OCI-LY3 (cell line): ENCODE measurements around the gene PITPNC1.
"Not testable (repeated sequence)": the region's sequence is repeated elsewhere in the genome, so short reads cannot be mapped to it uniquely, and the experiment has no call there.

ENCODE experiments used
- H2AFZ ChIP-seq: fragments of 200-600, 300-600 bp; shearing (Covaris generic); 2 replicates; pipeline ENCODE4 v1.6.0; 2014; ENCODE audit warnings: antibody characterized with exemption, low read depth, low read length
- H3K27ac ChIP-seq: fragments of 200-600, 300-600 bp; sonication (generic); 2 replicates; pipeline ENCODE4 v1.5.1; 2014; ENCODE audit warnings: mild to moderate bottlenecking, low read length, moderate library complexity, mixed read lengths
- H3K27me3 ChIP-seq: fragments of 200-600, 300-600 bp; sonication (generic); 2 replicates; pipeline ENCODE4 v1.6.1; 2014; ENCODE audit warnings: low read depth, low read length, mixed read lengths
- H3K36me3 ChIP-seq: fragments of 200-600, 300-600 bp; sonication (generic); replicated peaks from 2 replicates; pipeline ENCODE3; 2014; ENCODE audit warnings: low read depth, low read length, mixed read lengths
- H3K4me1 ChIP-seq: fragments of 300-600, 200-600 bp; sonication (generic); 2 replicates; pipeline ENCODE4 v1.6.1; 2014; ENCODE audit warnings: low read length, mixed read lengths
- H3K4me2 ChIP-seq: fragments of 200-600, 300-600 bp; sonication (generic); 2 replicates; pipeline ENCODE4 v1.6.1; 2014; ENCODE audit warnings: low read length, mixed read lengths
- H3K4me3 ChIP-seq: fragments of 300-600, 200-600 bp; sonication (generic); 2 replicates; pipeline ENCODE4 v1.5.1; 2014; ENCODE audit warnings: antibody characterized with exemption, mild to moderate bottlenecking, low read length, moderate library complexity
- H3K79me2 ChIP-seq: fragments of 300-600, 200-600 bp; shearing (Covaris generic); 2 replicates; pipeline ENCODE4 v1.6.1; 2014; ENCODE audit warnings: mild to moderate bottlenecking, low read length, mixed read lengths
- H3K9ac ChIP-seq: fragments of 300-600, 200-600 bp; shearing (Covaris generic); 2 replicates; pipeline ENCODE4 v1.6.0; 2014; ENCODE audit warnings: mild to moderate bottlenecking, low read length, moderate library complexity
- H3K9me3 ChIP-seq: fragments of 200-600, 300-600 bp; shearing (Covaris generic); 2 replicates; pipeline ENCODE4 v1.6.1; 2014; ENCODE audit warnings: low read length, mixed read lengths; ENCODE audit not compliant: insufficient read depth
- H4K20me1 ChIP-seq: fragments of 200-600, 300-600 bp; sonication (generic); 2 replicates; pipeline ENCODE4 v1.6.1; 2016; ENCODE audit warnings: low read length, mixed read lengths; ENCODE audit not compliant: insufficient read depth
- EZH2phosphoT487 ChIP-seq: fragments of 200-600 bp; shearing (Covaris generic); IDR thresholded peaks from 2 replicates; pipeline ENCODE4 v1.6.1; 2018; ENCODE audit warnings: antibody characterized with exemption, mixed run types, low read depth
- TF ChIP-seq, protein P1 (sequence below): fragments of 200-600, 300-600 bp; sonication (generic); IDR thresholded peaks from 2 replicates; pipeline ENCODE4 v1.5.1; 2014; ENCODE audit warnings: antibody characterized with exemption, low read length, low read depth

Gene PITPNC1

DNA sequence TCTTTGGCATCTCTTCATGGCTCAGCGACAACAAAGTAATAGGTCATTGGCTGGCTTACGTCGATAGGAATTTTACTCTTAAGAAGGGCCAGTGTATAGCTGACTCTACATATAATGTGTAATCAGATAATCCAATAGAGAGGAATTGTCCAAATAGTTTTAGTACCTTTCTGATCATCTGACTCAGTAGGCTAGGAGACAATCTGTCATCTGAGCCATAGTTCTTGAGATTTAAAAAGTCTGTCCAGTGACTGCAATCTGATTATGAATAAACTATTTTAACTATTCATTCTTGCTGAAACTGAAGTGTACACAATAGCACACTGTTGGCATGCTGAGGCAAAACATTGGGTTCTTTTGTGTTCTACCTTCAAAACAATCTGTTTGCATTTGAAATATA is 319.3 kb downstream of the PITPNC1 start:
- Histone ChIP-seq H3K9me3 (no peaks in the 10 kb centered on the region), H3K27ac (no peak overlapping the region), H3K4me1 (no peaks in the 10 kb centered on the region), H4K20me1 (no peaks in the 10 kb centered on the region), H3K4me2 (no peak overlapping the region), H3K4me3 (no peak overlapping the region), H3K36me3 (no peaks in the 10 kb centered on the region), H3K79me2 (no peaks in the 10 kb centered on the region), H3K27me3 (no peaks in the 10 kb centered on the region), H3K9ac (no peak overlapping the region), H2AFZ (no peak overlapping the region)
- TF ChIP-seq, protein P1, sequence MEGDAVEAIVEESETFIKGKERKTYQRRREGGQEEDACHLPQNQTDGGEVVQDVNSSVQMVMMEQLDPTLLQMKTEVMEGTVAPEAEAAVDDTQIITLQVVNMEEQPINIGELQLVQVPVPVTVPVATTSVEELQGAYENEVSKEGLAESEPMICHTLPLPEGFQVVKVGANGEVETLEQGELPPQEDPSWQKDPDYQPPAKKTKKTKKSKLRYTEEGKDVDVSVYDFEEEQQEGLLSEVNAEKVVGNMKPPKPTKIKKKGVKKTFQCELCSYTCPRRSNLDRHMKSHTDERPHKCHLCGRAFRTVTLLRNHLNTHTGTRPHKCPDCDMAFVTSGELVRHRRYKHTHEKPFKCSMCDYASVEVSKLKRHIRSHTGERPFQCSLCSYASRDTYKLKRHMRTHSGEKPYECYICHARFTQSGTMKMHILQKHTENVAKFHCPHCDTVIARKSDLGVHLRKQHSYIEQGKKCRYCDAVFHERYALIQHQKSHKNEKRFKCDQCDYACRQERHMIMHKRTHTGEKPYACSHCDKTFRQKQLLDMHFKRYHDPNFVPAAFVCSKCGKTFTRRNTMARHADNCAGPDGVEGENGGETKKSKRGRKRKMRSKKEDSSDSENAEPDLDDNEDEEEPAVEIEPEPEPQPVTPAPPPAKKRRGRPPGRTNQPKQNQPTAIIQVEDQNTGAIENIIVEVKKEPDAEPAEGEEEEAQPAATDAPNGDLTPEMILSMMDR, result no peak
- TF ChIP-seq EZH2phosphoT487, result no peak

DNA sequence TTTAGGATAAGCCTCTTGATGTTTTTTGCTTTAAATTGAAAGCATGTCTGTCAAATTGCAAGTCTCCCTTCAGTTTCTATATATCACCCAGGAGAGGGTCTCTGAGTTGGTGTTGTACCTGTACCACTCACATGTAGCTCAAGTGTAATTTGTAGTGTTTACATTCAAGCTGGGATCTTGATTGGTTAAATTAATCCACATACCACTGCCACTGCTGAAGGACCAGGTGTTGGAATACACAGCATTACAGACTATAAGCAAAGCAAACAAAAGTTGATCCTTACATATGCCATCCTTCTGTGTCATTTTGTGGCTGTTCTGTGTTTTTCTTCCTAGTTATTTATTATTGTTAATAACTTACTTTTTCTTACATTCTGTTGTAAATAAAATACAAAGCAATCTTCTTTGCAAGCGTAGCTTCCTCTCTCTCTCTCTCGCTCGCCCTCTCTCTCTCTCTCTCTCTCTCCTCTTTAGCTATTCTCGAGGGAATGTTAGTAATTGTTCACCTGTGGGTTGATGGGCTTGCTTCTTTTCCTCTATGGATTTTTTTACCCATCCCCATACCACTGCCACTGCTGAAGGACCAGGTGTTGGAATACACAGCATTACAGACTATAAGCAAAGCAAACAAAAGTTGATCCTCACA is 319.9 kb downstream of the PITPNC1 start:
- Histone ChIP-seq H4K20me1 (no peaks in the 10 kb centered on the region), H3K36me3 (no peaks in the 10 kb centered on the region), H2AFZ (no peak overlapping the region), H3K9me3 (no peaks in the 10 kb centered on the region), H3K4me2 (no peak overlapping the region), H3K27me3 (no peaks in the 10 kb centered on the region), H3K4me3 (no peak overlapping the region), H3K79me2 (no peaks in the 10 kb centered on the region), H3K27ac (no peak overlapping the region), H3K9ac (no peak overlapping the region), H3K4me1 (no peaks in the 10 kb centered on the region)
- TF ChIP-seq, protein P1, result no peak
- TF ChIP-seq EZH2phosphoT487, result no peak

DNA sequence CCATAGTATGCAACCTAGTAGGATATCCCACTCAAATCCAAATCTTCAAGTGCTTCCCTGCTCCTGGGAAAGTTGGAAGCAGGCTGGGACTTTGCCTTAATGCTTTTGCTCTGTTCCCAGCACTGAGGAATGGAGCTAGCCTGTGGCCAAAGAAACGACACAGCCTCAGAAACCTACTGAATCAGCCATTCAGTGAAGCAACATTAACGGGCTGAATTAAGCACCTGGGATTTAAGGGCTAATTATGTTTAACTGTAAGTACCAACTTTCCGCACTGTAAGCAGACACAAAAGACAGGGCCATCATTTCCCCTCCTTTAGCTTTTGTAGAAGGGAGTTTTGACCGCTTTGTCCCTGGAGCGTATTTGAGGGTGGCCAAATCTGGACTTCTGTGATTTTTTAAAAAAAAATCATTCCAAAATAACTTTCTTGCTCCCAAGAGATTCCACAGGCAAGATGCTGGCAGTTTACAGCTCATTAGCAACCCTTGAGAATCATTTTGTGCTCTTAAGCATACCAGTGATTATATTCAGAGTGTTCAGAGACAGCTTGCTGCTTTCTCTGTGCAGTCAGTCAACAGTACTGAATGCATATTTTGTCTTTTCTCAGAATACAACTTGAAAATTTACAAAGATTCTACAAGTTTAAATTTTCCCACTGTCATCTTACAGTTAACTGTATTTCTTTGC is 323.1 kb downstream of the PITPNC1 start:
- no peak overlapping the region for H3K9ac ChIP-seq
- no peaks in the 10 kb centered on the region for H3K27me3 ChIP-seq
- no peaks in the 10 kb centered on the region for H3K36me3 ChIP-seq
- H3K4me1 ChIP-seq, result no peaks in the 10 kb centered on the region
- no peak overlapping the region for H3K4me3 ChIP-seq
- TF ChIP-seq, protein P1, result no peak
- no peak for TF ChIP-seq EZH2phosphoT487
- no peak overlapping the region for H2AFZ ChIP-seq
- no peaks in the 10 kb centered on the region for H3K9me3 ChIP-seq
- H3K4me2 ChIP-seq, result no peak overlapping the region
- no peaks in the 10 kb centered on the region for H3K79me2 ChIP-seq
- no peak overlapping the region for H3K27ac ChIP-seq
- no peaks in the 10 kb centered on the region for H4K20me1 ChIP-seq

DNA sequence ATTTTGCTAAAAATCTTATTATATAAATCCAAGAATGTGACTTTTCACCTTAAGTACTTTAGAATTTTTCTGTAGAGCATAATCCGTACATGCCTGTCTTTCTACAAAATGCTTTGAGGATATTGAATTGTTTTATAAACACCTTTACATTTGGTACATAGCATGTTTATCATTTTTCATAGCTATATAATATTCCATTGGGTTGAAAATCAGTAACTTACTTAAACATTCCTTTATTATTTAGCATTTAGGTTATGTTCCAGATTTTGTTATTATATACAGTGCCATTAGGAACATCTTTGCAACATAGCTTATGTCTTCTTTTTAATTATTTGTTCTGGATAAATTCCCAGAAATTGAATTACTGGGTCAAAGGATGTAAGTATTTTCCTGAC is 323.6 kb downstream of the PITPNC1 start:
- no peaks in the 10 kb centered on the region for H3K9me3 ChIP-seq
- no peak overlapping the region for H2AFZ ChIP-seq
- no peaks in the 10 kb centered on the region for H3K36me3 ChIP-seq
- no peaks in the 10 kb centered on the region for H3K79me2 ChIP-seq
- no peak overlapping the region for H3K4me3 ChIP-seq
- no peaks in the 10 kb centered on the region for H3K4me1 ChIP-seq
- H3K4me2 ChIP-seq, result no peak overlapping the region
- no peak overlapping the region for H3K27ac ChIP-seq
- H3K9ac ChIP-seq, result no peak overlapping the region
- no peaks in the 10 kb centered on the region for H4K20me1 ChIP-seq
- H3K27me3 ChIP-seq, result no peaks in the 10 kb centered on the region
- no peak for TF ChIP-seq EZH2phosphoT487
- TF ChIP-seq, protein P1, result no peak

DNA sequence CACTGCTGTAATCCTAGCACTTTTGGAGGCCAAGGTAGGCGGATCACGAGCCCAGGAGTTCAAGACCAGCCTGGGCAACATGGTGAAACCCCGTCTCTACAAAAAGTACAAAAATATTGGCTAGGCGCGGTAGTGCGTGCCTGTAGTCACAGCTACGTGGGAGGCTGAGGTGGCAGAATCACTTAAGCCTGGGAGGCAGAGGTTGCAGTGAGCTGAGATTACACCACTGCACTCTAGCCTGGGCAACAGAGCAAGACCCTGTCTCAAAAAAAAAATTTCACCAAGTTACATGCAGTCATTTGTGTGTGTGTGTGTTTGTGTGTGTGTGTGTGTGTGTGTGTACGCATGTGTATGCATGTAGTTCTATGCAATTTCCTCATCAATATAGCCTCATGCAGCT is 325.8 kb downstream of the PITPNC1 start:
- not testable (repeated sequence) for H4K20me1 ChIP-seq, H3K36me3 ChIP-seq, H3K9me3 ChIP-seq, H3K4me3 ChIP-seq, H3K27me3 ChIP-seq, H2AFZ ChIP-seq, H3K79me2 ChIP-seq, H3K27ac ChIP-seq, H3K4me1 ChIP-seq, H3K4me2 ChIP-seq, H3K9ac ChIP-seq
